Activated T-cell treated with anti-CD3 and anti-CD28 coated beads for 1 hour (primary cell): Measurements from ENCODE around the gene CALCR.
"Not testable (repeated sequence)": the region's sequence is repeated elsewhere in the genome, so short reads cannot be mapped to it uniquely, and the experiment has no call there.

Experiments used
- DNase-seq: peaks from one replicate; pipeline ENCODE4 v3.0.0-alpha.2; 2020; ENCODE audit warnings: low read depth

The CALCR gene

GRCh38 chr7:93574646-93575554 is at the start of gene CALCR:
TSS of gene CALCR (minus strand) at chr7:93574724. CDS start at chr7:93486981, 87,743 bp downstream.
- no peak for DNase-seq

GRCh38 chr7:93623816-93624215 is 49.3 kb upstream of the CALCR start:
- DNase-seq: no peak

GRCh38 chr7:93622036-93623033 is 47.8 kb upstream of the CALCR start:
- DNase-seq: no peak

GRCh38 chr7:93620864-93621263 is 46.3 kb upstream of the CALCR start:
- DNase-seq: no peak

- DNase-seq: no peak
Measured at GRCh38 chr7:93620057-93620456, 45.5 kb upstream of the CALCR start.

- DNase-seq: no peak
Measured at GRCh38 chr7:93601363-93601762, 26.8 kb upstream of the CALCR start.

- no peak for DNase-seq
Measured at GRCh38 chr7:93594250-93594649, 19.7 kb upstream of the CALCR start.

- DNase-seq: no peak
Measured at GRCh38 chr7:93592588-93593266, 18.2 kb upstream of the CALCR start.

GRCh38 chr7:93591224-93592050 is 16.9 kb upstream of the CALCR start:
- DNase-seq: not testable (repeated sequence)

GRCh38 chr7:93586479-93586865 is 11.9 kb upstream of the CALCR start:
- not testable (repeated sequence) for DNase-seq

GRCh38 chr7:93585694-93586478 is 11.4 kb upstream of the CALCR start:
- not testable (repeated sequence) for DNase-seq

- DNase-seq: no peak
Measured at GRCh38 chr7:93579431-93579830, 4.9 kb upstream of the CALCR start.

- no peak for DNase-seq
Measured at GRCh38 chr7:93578762-93579161, 4.2 kb upstream of the CALCR start.

GRCh38 chr7:93575555-93576399 is 1.3 kb upstream of the CALCR start:
- DNase-seq: no peak

- no peak for DNase-seq
Measured at GRCh38 chr7:93574269-93574645, 267 bp downstream of the CALCR start.

- no peak for DNase-seq
Measured at GRCh38 chr7:93569189-93569588, 5.3 kb downstream of the CALCR start.

GRCh38 chr7:93566876-93567275 is 7.6 kb downstream of the CALCR start:
- no peak for DNase-seq

- no peak for DNase-seq
Measured at GRCh38 chr7:93563584-93563983, 10.9 kb downstream of the CALCR start.

- DNase-seq: no peak
Measured at GRCh38 chr7:93562936-93563335, 11.6 kb downstream of the CALCR start.
